Thyroid gland (tissue), 4 donors: ENCODE results near the gene ARIH2.

Experiments used
- POLR2A ChIP-seq, 2 donors: fragments of 450-650 bp; IDR thresholded peaks; one replicate each; pipeline ENCODE4 v1.6.1; 2017; ENCODE audit warnings: antibody characterized with exemption in 2 of 2, mild to moderate bottlenecking in 2 of 2, moderate library complexity in 1 of 2
- TF ChIP-seq, protein P1 (sequence below), 6 experiments: fragments of 200-600 bp in 3 of 6; fragments of 450-650 bp in 3 of 6; sonication (generic) in 3 of 6; IDR thresholded peaks; one replicate each; pipeline ENCODE4 v1.5.1; 2016 to 2019; ENCODE audit warnings: antibody characterized with exemption in 6 of 6, mild to moderate bottlenecking in 2 of 6, inconsistent platforms in 1 of 6, moderate library complexity in 1 of 6

GRCh38 chr3:48885753-48886152 is 32.9 kb upstream of the ARIH2 start:
- TF ChIP-seq, protein P1, sequence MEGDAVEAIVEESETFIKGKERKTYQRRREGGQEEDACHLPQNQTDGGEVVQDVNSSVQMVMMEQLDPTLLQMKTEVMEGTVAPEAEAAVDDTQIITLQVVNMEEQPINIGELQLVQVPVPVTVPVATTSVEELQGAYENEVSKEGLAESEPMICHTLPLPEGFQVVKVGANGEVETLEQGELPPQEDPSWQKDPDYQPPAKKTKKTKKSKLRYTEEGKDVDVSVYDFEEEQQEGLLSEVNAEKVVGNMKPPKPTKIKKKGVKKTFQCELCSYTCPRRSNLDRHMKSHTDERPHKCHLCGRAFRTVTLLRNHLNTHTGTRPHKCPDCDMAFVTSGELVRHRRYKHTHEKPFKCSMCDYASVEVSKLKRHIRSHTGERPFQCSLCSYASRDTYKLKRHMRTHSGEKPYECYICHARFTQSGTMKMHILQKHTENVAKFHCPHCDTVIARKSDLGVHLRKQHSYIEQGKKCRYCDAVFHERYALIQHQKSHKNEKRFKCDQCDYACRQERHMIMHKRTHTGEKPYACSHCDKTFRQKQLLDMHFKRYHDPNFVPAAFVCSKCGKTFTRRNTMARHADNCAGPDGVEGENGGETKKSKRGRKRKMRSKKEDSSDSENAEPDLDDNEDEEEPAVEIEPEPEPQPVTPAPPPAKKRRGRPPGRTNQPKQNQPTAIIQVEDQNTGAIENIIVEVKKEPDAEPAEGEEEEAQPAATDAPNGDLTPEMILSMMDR (IDR thresholded peaks at IDR 0.05) = no peak
- no peak for TF ChIP-seq POLR2A (IDR thresholded peaks at IDR 0.05)
